KG1 (cell line): ENCODE data around the gene RABL6.
"Not testable (repeated sequence)": the region's sequence is repeated elsewhere in the genome, so short reads cannot be mapped to it uniquely, and the experiment has no call there.

ENCODE experiments used
- DNase-seq: peaks from one replicate; lab custom pipeline; 2025; lab: John Stamatoyannopoulos, UW

The RABL6 gene

GRCh38 chr9:136796238-136796774 lies 11.4 kb upstream of the RABL6 start, which contains the start of gene CCDC183:
TSS of gene CCDC183 (plus strand) at chr9:136796338. CDS start at chr9:136796398, 60 bp downstream.
- DNase-seq: no peak

- DNase-seq: not testable (repeated sequence)
Observed at GRCh38 chr9:136796775-136797347, 10.9 kb upstream of the RABL6 start.

- DNase-seq: no peak
Observed at GRCh38 chr9:136798708-136799078, 9.1 kb upstream of the RABL6 start.

- no peak for DNase-seq
Observed at GRCh38 chr9:136799079-136799853, 8.5 kb upstream of the RABL6 start.

GRCh38 chr9:136799854-136800657 lies 7.7 kb upstream of the RABL6 start:
- no peak for DNase-seq

GRCh38 chr9:136802321-136802720 lies 5.4 kb upstream of the RABL6 start:
- no peak for DNase-seq

GRCh38 chr9:136803009-136803550 lies 4.7 kb upstream of the RABL6 start:
- DNase-seq: not testable (repeated sequence)

- DNase-seq: no peak
Observed at GRCh38 chr9:136803551-136804508, 3.9 kb upstream of the RABL6 start.

- DNase-seq: no peak
Observed at GRCh38 chr9:136804509-136805206, 3.1 kb upstream of the RABL6 start.

- no peak for DNase-seq
Observed at GRCh38 chr9:136805207-136805740, 2.5 kb upstream of the RABL6 start.

GRCh38 chr9:136806067-136806466 lies 1.7 kb upstream of the RABL6 start:
- DNase-seq: no peak

- no peak for DNase-seq
Observed at GRCh38 chr9:136806631-136807201, 1.0 kb upstream of the RABL6 start.

GRCh38 chr9:136808075-136808805 lies 492 bp downstream of the RABL6 start:
- no peak for DNase-seq

GRCh38 chr9:136808806-136809158 lies 1.0 kb downstream of the RABL6 start:
- no peak for DNase-seq

- no peak for DNase-seq
Observed at GRCh38 chr9:136814725-136815421, 7.1 kb downstream of the RABL6 start.

GRCh38 chr9:136815422-136815782 lies 7.7 kb downstream of the RABL6 start:
- DNase-seq: no peak

GRCh38 chr9:136820971-136821825 lies 13.4 kb downstream of the RABL6 start:
- DNase-seq: no peak
